ENCODE data around the gene PGAM1. TPM values are rescaled to one million over a fixed set of nuclear protein-coding genes. Genes with fewer than 3 reads are reported as not detected.

Gene PGAM1
- total and polyA plus RNA-seq, 12 donors = 55.4 to 627 (median 397) TPM

GRCh38 chr10:97482381-97482780, 56.4 kb downstream of the PGAM1 start:
- Histone ChIP-seq H3K36me3 (replicated peaks in 1 of 2) (peaks cover 0 to 48% of the 10 kb centered on the region in 2 donors), H3K4me1 (replicated peaks in 1 of 2) (peaks cover 0 to 8% of the 10 kb centered on the region in 2 donors), H3K4me3 (no peak overlapping the region), H3K9me3 (replicated peaks in 1 of 3) (no peaks in the 10 kb centered on the region), H3K27me3 (no peaks in the 10 kb centered on the region), H3K27ac (no peak overlapping the region)
- no peak for DNase-seq
- intact Hi-C loops (cut with DNase I) = no loop called here
- TF ChIP-seq POLR2A (IDR thresholded peaks at IDR 0.05) (no peak), CTCF (IDR thresholded peaks at IDR 0.05) (no peak)
- WGBS, 4 donors = 92 to 100% (median 95%) methylated on average over 1 of the region's 1 CpG

Small RNA genes within 50 kb of the gene (small RNA-seq; reads per million reads assigned to genes)
- gene RF00019 = 0 reads per million in 2 donors

Other genes starting within 250 kb of the PGAM1 start
- under 1 TPM; 0.06 to 0.65 (median 0.14) TPM for gene SLIT1, start 240.2 kb upstream of the PGAM1 start, total RNA-seq
- gene SLIT1, start 240.2 kb upstream of the PGAM1 start, polyA plus RNA-seq = under 1 TPM; 0.05 to 0.24 (median 0.24) TPM
- gene ARHGAP19, start 133.6 kb upstream of the PGAM1 start, total RNA-seq = 10 to 100 TPM in 1 of 9 donors, 1 to 10 TPM in 8; 4.3 to 15.0 (median 6.9) TPM
- 1 to 10 TPM; 1.7 to 7.6 (median 2.2) TPM for gene ARHGAP19, start 133.6 kb upstream of the PGAM1 start, polyA plus RNA-seq
- 10 to 100 TPM in 2 of 9 donors, 1 to 10 TPM in 7; 2.0 to 11.1 (median 7.4) TPM for gene FRAT1, start 106.9 kb upstream of the PGAM1 start, total RNA-seq
- gene FRAT1, start 106.9 kb upstream of the PGAM1 start, polyA plus RNA-seq = 1 to 10 TPM; 1.3 to 2.7 (median 2.3) TPM
- 10 to 100 TPM in 5 of 9 donors, 1 to 10 TPM in 4; 3.4 to 17.9 (median 10.0) TPM for gene FRAT2, start 91.5 kb upstream of the PGAM1 start, total RNA-seq
- gene FRAT2, start 91.5 kb upstream of the PGAM1 start, polyA plus RNA-seq = 1 to 10 TPM; 2.8 to 4.1 (median 3.3) TPM
- 10 to 100 TPM; 13.3 to 56.9 (median 27.5) TPM for gene RRP12, start 24.9 kb upstream of the PGAM1 start, total RNA-seq
- 10 to 100 TPM; 27.2 to 42.9 (median 35.6) TPM for gene RRP12, start 24.9 kb upstream of the PGAM1 start, polyA plus RNA-seq
- gene EXOSC1, start 19.8 kb downstream of the PGAM1 start, total RNA-seq = 10 to 100 TPM; 22.3 to 95.8 (median 32.7) TPM
- gene EXOSC1, start 19.8 kb downstream of the PGAM1 start, polyA plus RNA-seq = 10 to 100 TPM; 38.3 to 46.7 (median 38.5) TPM
- gene ZDHHC16, start 20.0 kb downstream of the PGAM1 start, total RNA-seq = 10 to 100 TPM; 18.8 to 58.7 (median 24.7) TPM
- 10 to 100 TPM; 30.9 to 41.1 (median 38.4) TPM for gene ZDHHC16, start 20.0 kb downstream of the PGAM1 start, polyA plus RNA-seq
- gene MMS19, start 72.2 kb downstream of the PGAM1 start, total RNA-seq = 100 to 1,000 TPM in 1 of 9 donors, 10 to 100 TPM in 8; 38.7 to 139 (median 61.0) TPM
- 10 to 100 TPM; 46.8 to 79.8 (median 68.4) TPM for gene MMS19, start 72.2 kb downstream of the PGAM1 start, polyA plus RNA-seq
- gene UBTD1, start 72.7 kb downstream of the PGAM1 start, total RNA-seq = 10 to 100 TPM in 8 of 9 donors, 1 to 10 TPM in 1; 7.9 to 24.2 (median 13.3) TPM
- 10 to 100 TPM in 2 of 3 donors, 1 to 10 TPM in 1; 1.4 to 20.6 (median 17.4) TPM for gene UBTD1, start 72.7 kb downstream of the PGAM1 start, polyA plus RNA-seq
- gene ANKRD2, start 146.6 kb downstream of the PGAM1 start, total RNA-seq = 1 to 10 TPM in 5 of 9 donors, under 1 TPM in 2, not detected in 2; 0.67 to 2.9 (median 2.3) TPM
- gene ANKRD2, start 146.6 kb downstream of the PGAM1 start, polyA plus RNA-seq = under 1 TPM; 0.24 to 0.81 (median 0.72) TPM
- 10 to 100 TPM in 6 of 9 donors, 1 to 10 TPM in 3; 2.1 to 30.8 (median 13.3) TPM for gene HOGA1, start 158.2 kb downstream of the PGAM1 start, total RNA-seq
- 10 to 100 TPM in 2 of 3 donors, 1 to 10 TPM in 1; 3.2 to 13.6 (median 12.1) TPM for gene HOGA1, start 158.2 kb downstream of the PGAM1 start, polyA plus RNA-seq
- 1 to 10 TPM in 3 of 9 donors, under 1 TPM in 3, not detected in 3; 0.47 to 2.3 (median 1.0) TPM for gene C10orf62, start 163.5 kb downstream of the PGAM1 start, total RNA-seq
- gene C10orf62, start 163.5 kb downstream of the PGAM1 start, polyA plus RNA-seq = 1 to 10 TPM in 1 of 3 donors, under 1 TPM in 2; 0.26 to 1.3 (median 0.44) TPM
- gene MORN4, start 207.3 kb downstream of the PGAM1 start, total RNA-seq = 10 to 100 TPM in 2 of 9 donors, 1 to 10 TPM in 7; 1.6 to 12.2 (median 7.9) TPM
- 10 to 100 TPM in 2 of 3 donors, 1 to 10 TPM in 1; 5.1 to 15.0 (median 11.7) TPM for gene MORN4, start 207.3 kb downstream of the PGAM1 start, polyA plus RNA-seq
- gene PI4K2A, start 214.5 kb downstream of the PGAM1 start, total RNA-seq = 10 to 100 TPM; 30.0 to 70.8 (median 41.6) TPM
- gene PI4K2A, start 214.5 kb downstream of the PGAM1 start, polyA plus RNA-seq = 10 to 100 TPM; 17.8 to 69.8 (median 18.2) TPM